HTERT RPE-1 (cell line): ENCODE measurements around the gene MAPKAP1.

Source experiments
- in situ Hi-C: fragments of 300-500 bp; cut with MboI; formaldehyde crosslinking; loops from 4 replicates; pipeline ENCODE4 v1.14.3; 2020; ENCODE audit warnings: low sequenced_read_pairs

Gene MAPKAP1

DNA sequence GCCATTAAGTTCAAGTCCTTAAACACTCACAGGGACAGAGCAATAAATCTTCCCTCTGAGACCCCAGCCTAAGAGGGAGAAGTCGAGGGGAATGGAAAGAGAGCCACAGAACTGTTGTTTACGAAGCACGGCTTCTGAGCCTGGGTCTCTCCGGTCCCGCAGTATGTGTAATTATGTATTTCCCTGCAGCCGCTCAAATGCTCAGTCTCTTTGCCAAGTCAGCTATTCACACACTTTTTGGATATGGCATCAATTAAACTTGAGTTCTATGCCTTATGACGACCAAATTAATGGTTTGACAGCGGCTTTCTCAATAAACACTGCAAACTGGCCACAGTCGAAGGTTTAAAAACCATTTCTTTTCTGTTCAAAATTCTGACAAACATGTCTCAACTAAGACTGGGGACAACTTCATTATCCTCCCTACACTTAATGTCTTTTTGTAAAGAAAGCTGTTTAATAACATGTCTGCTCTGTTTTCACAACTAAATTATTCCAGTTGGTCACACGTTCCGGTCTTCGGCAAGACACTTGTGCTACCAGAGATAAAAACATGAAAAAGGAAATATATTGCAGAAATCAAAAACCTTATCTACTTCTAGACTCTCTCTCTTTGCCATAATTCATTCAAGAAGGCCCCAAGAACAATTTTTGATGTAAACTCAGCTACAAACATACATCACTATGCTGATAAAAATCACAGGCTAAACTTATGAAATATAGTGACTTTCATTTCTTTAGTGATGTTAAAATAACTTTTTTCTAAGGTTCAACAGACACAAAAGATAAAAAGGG, 242.2 kb downstream of the MAPKAP1 start:
- in situ Hi-C loops: no loop called here

DNA sequence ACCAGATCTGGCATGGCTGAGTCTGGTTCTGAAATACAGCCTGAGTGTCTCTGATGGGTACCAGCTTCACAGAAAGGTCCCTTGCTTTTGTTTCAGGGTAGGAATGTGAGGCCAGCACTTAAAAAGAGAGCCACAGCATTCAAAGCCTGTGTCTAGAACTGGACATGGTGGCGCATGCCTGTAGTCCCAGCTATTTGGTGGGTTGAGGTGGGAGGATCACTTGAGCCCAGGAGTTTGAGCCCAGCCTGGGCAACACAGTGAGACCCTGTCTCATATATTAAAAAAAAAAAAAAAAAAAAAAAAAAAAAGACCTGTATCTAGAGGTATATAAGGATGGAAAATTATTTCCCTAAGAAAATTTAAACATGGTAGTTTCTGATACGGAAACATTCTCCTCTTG, 243.1 kb downstream of the MAPKAP1 start:
- in situ Hi-C loops: no loop called here

DNA sequence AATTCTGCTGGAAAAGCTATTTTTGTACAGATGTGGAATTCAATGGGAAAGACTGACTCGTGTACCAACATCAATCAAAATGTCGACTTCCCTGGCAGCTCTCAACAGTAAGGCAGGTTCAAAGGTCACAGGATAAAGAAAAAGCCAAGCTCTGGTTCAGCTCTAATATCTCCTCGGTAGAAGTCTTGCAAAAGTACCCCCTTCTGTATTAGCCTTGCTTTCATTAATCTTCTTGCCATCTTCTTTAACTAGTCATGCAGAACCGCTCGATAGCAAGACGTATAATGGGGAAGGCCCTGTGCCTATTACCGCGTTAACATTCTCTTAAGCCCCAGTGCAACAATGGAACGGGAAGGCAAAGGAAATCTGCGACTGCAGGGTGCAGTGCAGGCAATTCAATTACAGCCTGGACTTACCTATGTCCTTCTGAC, 244.1 kb downstream of the MAPKAP1 start:
- in situ Hi-C loops: no loop called here

DNA sequence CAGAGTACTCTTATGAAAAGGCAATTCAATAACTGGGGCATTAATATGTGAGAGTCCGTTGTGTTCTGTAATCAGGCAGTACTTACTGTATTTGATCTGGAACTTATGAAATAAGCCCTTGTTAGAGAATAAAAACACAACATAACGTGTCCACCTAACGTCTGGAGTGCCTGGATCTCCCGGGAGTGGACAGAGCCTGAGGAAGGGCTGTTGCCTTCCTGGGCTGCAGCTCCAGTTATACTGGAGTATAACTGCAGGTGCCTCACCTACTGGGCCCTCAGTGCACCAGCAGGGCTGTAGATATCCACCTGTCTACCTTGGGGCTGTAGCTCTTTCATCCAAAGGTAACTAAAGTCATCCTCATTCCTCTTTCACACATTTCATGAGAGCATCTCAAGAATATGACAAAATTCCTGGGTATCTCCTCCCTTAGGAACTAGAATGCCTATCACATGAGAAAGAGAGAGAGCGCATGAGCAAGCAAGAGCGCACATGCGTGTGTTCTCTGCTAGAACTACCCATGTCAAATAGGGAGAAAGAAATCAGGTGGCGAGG, 245.3 kb downstream of the MAPKAP1 start:
- in situ Hi-C loops: no loop called here

DNA sequence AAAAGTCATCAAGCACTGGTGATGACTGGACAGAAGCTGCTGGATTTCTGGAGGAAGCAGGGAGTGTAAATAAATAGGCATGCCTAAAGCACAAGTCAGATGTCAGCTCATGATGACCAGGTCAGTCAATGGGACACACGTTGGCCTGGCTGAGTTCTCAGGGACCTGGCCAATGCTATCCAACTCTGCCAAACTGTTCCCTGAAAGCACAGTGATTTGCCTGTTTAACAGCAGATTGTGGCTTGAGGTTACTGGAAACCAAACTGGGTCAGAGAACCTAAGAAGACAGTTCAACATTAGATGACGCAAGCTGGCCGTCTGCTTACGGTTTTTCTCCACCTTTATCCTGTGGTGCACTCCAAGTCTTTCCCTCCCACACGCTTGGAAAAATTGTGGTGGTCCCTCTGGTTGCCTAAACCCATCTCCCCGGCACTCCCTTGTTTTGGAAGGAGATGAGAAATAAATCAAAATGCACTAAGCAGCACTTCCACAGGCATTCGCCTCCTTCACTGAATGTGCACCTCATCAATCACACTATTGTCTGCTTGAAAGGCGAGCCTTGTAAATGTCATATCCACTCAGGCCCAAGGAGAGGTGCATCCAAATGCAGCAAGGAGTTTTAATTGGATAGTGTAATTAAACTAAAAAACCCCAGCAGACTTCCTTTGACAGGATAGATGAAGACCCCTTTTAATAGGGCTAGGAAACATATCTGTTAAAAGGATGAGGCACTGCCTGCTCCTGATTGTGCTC, 245.9 kb downstream of the MAPKAP1 start:
- in situ Hi-C loops: no loop called here

DNA sequence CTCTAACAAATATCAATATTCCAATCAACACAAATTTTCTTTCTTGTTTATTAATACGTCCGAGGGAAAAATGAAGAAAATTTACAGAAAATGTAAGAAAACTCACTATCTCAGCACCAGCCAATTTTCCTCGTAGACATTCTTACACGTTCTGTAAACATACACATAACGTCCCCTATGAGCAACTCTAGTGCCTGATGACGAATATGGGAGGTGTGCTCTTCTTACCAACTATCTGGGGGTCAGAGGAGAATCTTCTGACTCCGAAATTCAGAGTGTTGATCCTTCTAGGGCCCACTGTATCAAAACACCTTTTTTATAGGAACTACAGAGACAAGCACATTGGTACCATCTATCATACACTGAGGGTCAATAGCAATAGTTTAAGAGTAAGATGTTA, 246.7 kb downstream of the MAPKAP1 start:
- in situ Hi-C loops: no loop called here

DNA sequence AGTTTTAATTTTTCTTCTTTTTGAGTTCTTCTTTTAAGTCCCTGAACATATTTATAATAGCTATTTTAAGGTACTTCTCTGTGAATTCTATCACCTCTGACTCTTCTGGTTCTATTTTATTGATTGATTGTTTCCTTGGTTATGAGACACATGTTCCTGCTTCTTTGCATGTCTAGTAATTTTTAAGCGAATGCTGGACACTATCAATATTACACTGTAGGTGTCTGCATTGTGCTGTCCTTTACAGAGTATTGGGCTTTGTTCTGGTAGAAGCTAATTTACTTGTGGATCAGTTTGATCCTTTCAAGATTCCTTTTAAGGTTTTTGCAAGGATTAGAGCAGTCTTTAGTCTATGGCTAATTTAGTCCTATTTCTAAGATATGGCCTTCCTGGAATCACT, 249.7 kb downstream of the MAPKAP1 start:
- in situ Hi-C loops: no loop called here

DNA sequence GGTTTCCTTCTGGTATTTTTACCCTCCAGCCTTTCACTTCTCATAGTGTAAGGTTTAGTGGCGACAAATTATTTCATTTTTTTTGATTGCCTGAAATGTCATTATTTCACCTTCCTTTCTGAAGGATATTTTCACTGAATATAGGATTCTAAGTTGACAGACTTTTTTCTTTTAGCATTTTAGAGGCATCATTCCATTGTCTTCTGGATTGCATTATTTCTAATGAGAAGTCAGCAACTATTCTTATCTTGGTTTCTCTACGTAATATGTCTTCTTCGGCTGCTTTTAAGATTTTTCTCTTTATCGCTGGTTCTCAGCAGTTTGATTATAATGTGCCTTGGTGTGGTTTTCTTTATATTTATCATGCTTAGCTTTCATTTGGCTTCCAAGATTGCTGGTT, 251.1 kb downstream of the MAPKAP1 start:
- in situ Hi-C loops: no loop called here

DNA sequence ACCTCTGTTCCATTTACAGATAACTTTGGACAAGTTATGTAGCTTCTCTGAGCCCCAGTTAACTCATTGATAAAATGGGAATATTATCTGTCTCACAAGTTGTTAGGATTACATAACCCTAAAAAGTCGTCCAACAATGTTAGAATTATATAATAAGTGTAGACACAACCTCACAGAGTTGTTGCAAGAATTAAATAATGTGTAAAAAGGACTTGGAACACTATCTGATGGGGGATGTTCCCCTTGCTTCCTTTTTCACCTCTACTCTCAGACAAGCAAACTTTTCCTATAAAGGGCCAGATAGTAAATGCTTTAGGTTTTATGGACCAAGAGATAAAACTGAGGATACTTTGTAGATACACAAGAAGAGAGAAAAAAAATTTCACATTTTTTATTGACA, 251.9 kb downstream of the MAPKAP1 start:
- in situ Hi-C loops: no loop called here

DNA sequence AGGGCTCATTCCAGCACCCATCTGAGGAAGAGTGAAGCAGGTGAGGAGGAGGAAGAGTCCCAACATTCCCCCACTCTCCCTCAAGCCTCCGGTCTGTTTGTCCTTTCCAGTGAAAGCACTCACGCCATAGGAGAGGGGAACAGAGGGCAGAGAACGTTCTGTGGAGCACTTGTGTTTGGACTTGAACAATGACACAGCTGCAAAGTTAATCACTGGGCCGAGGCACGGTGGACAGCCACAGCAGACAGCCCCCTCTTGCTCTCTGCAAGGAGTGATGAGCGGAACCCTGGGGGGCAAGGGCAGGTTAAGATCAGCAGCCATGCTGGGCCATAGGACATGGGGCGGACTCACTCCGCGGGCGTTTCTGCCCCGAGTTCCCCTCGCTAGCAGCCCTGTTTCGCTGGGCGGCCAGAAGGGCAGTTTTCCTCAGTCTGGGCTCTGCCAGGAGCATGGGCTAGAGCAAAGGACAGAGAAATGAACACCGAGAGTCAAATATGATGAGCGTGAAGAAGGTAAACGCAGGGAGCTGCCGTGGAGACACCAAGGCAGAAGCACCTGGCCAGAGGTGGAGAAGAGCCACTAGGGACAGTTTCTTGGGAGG, 259.7 kb downstream of the MAPKAP1 start:
- in situ Hi-C loops: no loop called here

DNA sequence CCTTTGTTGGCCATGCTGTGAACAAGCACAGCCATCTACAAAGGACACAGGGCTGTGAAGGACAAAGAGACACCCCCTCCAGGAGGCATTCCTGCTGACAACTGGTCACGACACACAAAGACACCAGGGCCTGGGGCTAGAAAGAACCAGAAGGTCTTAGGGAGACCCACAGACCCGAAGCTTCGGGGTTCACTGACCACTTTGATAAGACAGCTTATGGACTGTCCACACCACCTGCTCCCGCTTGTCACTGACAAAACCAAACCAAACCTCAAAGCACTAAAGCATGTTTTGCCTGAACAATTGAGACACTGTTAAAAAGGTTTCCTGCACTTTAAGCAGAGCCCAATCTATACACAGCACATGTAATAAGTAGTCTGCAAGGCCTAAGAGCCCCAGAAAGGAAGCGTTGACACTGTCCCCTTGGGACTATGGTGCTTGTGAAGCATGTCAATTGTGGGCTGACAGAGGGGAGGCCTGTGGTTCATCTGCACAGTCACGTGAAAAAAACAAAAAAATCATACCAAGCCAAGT, 260.4 kb downstream of the MAPKAP1 start:
- in situ Hi-C loops: no loop called here

DNA sequence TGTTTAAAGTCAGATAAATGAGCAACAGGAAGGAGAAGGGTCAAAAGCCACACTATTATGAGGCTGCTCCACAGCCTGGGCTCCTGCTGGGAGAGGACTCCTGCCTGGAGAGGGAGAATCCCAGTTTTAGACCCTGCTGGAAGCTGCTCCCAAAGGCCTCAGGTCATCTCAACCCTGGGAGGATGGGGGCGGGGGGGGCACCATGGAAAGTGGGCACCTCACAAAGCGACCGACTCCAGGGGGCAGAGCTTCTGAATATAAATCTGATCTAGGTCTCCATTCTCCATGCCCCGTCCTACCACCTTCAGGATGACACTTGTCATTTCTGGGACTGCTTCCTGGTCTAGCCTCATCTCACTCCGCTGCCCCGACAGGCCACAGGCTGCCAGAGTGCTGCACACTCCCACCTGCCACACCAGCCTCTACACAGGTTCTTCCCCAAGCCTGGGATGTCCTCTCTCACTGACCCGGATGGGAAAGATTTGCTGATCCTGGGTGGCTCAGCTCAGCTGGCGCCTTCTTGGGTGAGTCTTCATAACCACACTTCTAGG, 262.0 kb downstream of the MAPKAP1 start:
- in situ Hi-C loops: no loop called here

DNA sequence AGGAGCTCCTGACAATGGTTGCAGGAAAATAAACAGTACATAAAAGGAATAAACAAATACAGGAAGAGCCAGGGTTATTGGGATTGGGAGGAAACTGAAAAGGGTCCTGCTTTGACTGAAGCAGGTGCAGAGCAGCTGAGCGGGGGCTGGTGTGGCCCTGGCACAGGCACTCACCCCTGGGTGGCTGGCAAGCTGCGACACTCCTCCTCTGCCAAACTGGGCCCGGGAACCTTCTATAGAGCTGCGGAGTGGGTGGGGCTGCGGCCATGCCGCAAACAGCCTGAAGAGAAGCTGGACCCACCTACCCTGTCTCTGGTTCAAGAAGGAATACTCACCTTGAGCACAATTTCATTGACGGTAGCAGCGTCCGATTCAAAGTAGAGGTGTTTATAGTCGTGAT, 262.8 kb downstream of the MAPKAP1 start:
- in situ Hi-C loops: no loop called here

DNA sequence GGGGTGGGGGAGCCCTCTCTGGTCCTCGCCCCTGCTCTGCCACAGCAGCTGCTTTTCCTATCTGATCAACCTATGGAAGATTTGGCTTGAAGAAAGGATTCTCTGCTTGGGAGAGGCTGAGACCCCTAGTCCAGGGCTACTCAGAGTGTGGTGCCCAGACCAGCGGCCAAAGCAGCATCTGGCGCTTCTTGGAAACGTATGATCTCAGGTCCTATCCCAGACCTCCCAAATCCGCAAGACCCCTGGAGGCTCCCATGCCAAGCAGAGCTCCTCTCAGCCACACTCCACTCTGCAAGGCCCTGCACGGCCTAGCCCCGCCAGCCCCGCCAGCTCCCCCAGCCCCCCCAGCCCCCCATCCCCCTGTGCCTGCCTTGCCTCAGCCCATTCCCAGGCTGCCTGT, 263.6 kb downstream of the MAPKAP1 start:
- in situ Hi-C loops: no loop called here

DNA sequence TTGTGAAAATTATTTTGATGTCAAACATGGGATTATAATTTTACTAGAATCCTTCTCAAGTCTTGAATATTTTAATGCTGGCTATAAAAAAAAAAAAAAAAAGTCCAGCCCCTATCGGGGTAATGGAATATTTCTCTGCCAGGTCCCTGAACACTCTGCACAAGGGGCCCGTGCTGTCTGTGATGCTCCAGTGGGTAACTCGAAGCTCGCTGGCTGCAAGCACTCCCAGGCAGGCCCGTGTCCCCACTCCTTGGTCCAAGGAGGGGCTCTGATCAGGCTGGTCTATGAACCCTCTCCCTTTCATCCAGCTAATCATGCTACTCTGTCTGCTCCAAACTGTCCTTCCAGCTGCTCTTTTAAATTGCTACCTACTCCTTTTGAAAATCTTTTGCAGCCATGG, 264.6 kb downstream of the MAPKAP1 start:
- in situ Hi-C loops: no loop called here

DNA sequence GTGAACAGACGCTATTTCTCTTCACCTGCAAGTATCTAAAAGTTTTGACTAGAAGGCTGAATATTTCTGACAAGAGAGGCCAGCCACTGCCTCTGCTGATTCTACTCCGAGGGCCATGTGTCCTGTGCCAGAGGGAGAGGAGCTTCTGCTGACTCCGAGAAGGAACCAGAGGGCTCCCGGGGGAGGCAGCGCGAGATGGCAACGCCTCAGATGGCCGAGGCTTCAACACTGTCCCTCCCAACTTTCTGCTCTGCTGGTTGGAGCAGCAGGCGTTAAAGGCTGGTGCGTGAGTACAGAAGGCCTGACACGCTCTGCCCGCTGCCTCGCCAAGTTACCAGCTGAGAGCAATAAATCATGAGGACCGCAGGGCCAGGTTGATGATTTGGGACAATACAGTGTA, 266.6 kb downstream of the MAPKAP1 start:
- in situ Hi-C loops: no loop called here

DNA sequence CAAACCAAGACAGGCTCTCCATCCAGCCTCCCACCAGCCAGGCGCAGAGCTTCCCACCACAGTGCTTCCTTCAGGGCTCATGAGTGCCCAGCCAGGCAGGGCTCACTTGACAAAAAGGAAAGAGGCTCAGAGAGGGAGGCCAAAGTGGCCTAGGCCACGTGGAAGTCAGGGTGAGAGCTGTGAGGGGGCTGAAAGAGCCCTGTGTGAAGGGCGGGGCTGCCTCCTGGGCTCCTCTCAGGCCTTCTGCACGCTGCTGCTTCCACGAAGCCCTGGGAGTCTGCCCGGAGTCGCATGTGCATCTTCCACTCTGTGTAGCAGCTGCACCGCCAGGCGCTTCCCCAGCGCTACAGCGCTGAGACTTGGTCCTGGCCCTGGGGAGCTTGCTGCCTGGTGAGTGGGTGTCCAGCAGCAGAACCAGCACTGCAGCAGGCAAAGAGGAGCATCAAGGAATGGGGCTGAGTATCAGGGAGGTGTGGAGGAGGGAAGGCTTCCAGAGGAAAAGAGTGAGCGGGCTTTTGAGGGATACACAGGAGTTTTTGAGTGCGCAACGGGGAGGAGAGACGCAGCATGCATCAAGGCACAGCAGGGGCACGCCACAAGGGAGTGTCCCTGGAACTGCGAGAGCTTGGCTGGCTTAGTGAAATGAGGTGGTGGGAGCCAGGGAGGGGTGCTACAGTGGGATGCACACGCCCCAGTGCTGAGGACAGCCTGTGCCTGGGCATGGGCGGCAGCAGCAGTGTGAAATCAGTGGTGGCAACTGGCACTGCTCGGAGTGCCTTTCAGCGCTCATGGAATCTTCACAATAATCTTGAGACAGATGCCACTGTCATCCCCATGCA, 267.4 kb downstream of the MAPKAP1 start:
- in situ Hi-C loops: no loop called here

DNA sequence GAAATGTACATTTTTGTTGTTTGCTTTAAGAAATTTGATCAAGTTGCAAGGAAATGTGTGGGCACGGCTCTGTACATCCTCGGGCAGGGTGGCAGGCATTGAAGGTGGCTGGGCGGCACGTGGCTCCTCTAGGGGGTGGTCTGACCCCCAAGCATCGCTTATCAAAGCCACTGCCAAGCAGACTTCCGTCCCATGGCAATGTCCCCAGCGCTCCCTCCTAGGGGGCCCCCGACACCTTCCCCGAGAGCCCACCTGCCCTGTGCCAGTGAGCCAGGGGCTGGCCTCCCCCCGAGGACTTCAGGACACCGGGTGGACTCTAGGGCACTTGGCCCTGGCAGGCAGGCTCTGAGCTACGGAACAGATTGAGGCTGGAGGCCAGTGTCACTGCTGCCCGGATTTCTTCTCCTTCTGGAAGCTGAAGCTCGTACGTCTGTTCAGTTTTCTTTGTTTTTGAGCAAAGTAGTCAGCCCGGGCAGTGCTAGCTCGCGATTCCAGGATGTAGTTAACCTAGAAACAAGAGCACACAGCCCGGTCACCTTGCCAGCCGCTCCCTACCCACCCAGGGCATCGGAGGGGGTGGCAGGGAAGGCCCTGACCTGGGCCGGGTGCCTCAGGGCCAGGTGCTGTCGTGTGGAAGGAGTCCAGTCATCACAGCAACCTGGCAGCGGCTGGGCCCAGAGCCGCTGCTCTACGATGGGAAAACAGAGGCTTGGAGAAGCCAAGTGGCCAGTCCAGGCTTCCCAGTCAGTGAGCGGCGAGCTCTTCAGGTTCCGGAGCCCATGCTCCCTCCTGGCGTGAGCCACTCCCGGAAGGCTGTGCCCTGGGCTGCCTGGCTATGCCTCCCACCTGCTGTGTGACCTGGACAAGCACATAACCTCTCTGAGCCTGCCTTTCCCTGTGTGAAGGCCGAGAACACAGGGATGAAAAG, 268.2 kb downstream of the MAPKAP1 start:
- in situ Hi-C loops: no loop called here

DNA sequence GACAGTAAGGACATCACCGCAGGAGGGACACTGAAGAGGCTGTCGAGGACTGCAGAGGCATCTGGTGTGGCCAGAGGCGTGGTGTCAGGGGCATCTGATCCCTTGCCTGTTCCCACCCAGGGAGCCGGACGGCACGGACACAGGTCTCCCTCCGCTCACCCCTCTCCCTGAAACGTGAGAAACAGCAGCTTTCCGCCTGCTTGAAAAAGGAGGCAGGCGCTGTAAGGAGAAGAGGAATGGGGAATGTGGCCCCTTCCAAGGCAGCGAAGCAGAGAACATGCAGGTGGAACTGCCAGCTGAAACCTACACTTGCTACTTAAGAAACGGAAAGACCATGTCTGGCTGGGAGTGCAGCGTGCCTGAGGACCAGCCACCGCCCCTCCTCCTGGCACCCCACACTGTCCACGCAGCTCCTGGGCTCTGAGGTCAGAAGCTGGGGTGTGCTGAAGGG, 269.2 kb downstream of the MAPKAP1 start:
- in situ Hi-C loops: no loop called here
